Psoas muscle (tissue), 8 donors: Measurements from ENCODE around the gene FRYL. TPM values are rescaled to one million over a fixed set of nuclear protein-coding genes. Genes with fewer than 3 reads are reported as not detected.

Experiments used
- ATAC-seq, 4 donors: fragments of 200-7000 bp; cut with Tn5 transposase; one replicate each; pipeline ENCODE4 v1.9.1; 2020; ENCODE audit warnings: moderate library complexity in 3 of 4, mild to moderate bottlenecking in 2 of 4
- DNase-seq, 2 donors: peaks; one replicate each; pipeline ENCODE4 v3.0.0-alpha.2; 2020
- H3K27ac ChIP-seq: fragments of 200-600 bp; one replicate; pipeline ENCODE4 v1.8.0; 2022
- H3K27me3 ChIP-seq, 3 donors: fragments of 200-600 bp in 1 of 3; one replicate each; pipeline versions ENCODE4 v1.6.1 to v1.8.0; 2013 to 2022; ENCODE audit warnings: low read length in 2 of 3, mild to moderate bottlenecking in 2 of 3, moderate library complexity in 1 of 3; ENCODE audit not compliant: insufficient read depth in 3 of 3
- H3K36me3 ChIP-seq, 2 donors: fragments of 200-600 bp in 1 of 2; one replicate each; pipeline versions ENCODE4 v1.6.1 to v1.8.0; 2013 to 2022; ENCODE audit warnings: low read depth in 1 of 2, mild to moderate bottlenecking in 1 of 2, moderate library complexity in 1 of 2; ENCODE audit not compliant: insufficient read depth in 1 of 2
- H3K4me1 ChIP-seq: fragments of 200-600 bp; one replicate; pipeline ENCODE4 v1.8.0; 2022
- H3K4me3 ChIP-seq: fragments of 200-600 bp; one replicate; pipeline ENCODE4 v1.8.0; 2022; ENCODE audit warnings: mild to moderate bottlenecking
- H3K9me3 ChIP-seq: fragments of 200-600 bp; one replicate; pipeline ENCODE4 v1.8.0; 2022
- CTCF ChIP-seq: fragments of 200-600 bp; IDR thresholded peaks from one replicate; pipeline ENCODE4 v1.8.0; 2022; ENCODE audit warnings: antibody characterized with exemption
- WGBS, 3 donors: extraction: QIAGEN DNeasy Blood & Tissue Kit; methylation state at CpG; one replicate each; pipeline versions ENCODE4 v1.1.6 to v1.1.7; 2013; 5-methylcytosine and 5-hydroxymethylcytosine counted together
- intact Hi-C, 2 donors: fragments of 100-400 bp; cut with DNase I; formaldehyde crosslinking; loops; one replicate each; pipeline versions ENCODE4 v1.11.0 to v1.14.2; 2022
- polyA plus RNA-seq, 3 donors: library from polyadenylated mRNA; stranded (reverse); fragments of 200-250 nt; gene quantifications; one replicate each; pipeline ENCODE4 v1.2.3, GENCODE V29; 2013
- total RNA-seq, 4 donors: library from RNA; stranded (reverse); fragmentation: NEBNext Ultra II Directional in 2 of 4; extraction: Animal tissue kit (Norgen Biotek cat#: 25700) in 2 of 4; gene quantifications; one replicate each; pipeline versions ENCODE4 v1.2.1 to v1.2.4, GENCODE V29; 2021 to 2023
- donor health status: healthy with polysubstance abuse.
- donor health status: DM: no; HTN: no; CAD: no; lungs with moderate emphysema.
- donor health status: Bipolar disorder and iron deficiency.
- donor health status: healthy.
- donor health status: DM: yes; HTN: yes; CAD: no.
- donor health status: DM: no; HTN: no; CAD: no.
- donor health status: DM: no; HTN: no; CAD: no.
- donor health status: DM: yes; HTN: yes; CAD: no.

FRYL gene
- total and polyA plus RNA-seq, 7 donors, result 4.8 to 21.7 (median 15.0) TPM

GRCh38 chr4:48727666-48728459, 52.2 kb downstream of the FRYL start:
- intact Hi-C loops, result loop anchor here in 1 of 2 donors (10.0 kb wide), 1 partner anchor 47 kb away; no protein-coding TSS in a partner anchor
- ATAC-seq (no peak), DNase-seq (no peak)
- no peaks in the 10 kb centered on the region for H3K9me3 ChIP-seq
- TF ChIP-seq CTCF, result no peak
- H3K27ac ChIP-seq, result no peak overlapping the region
- H3K36me3 ChIP-seq, result no peaks in the 10 kb centered on the region
- H3K4me1 ChIP-seq, result peaks cover 30% of the 10 kb centered on the region
- 92 to 100% (median 97%) methylated on average over 2 of the region's 2 CpGs for WGBS, 3 donors
- no peaks in the 10 kb centered on the region for H3K27me3 ChIP-seq
- no peak overlapping the region for H3K4me3 ChIP-seq

DNA sequence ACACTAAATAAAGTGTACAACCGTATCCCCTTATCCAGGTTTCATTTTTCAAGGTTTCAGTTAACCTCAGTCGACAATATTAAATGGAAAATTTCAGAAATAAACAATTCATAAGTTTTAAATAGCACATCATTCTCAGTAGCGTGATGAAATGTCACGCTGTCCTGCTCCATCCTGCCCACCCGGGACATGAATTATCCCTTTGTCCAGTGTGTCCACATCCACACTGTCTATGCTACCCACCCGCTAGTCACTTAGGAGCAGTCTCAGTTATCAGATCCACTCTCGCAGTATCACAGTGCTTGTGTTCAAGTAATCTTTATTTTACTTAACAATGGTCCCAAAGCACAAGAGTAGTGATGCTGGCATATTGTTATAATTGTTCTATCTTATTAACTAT, 54.7 kb downstream of the FRYL start:
- no peak for TF ChIP-seq CTCF
- Histone ChIP-seq H3K9me3 (no peaks in the 10 kb centered on the region), H3K4me1 (peaks cover 30% of the 10 kb centered on the region), H3K27me3 (no peaks in the 10 kb centered on the region), H3K27ac (no peak overlapping the region), H3K36me3 (no peaks in the 10 kb centered on the region), H3K4me3 (no peak overlapping the region)
- 61 to 70% (median 64%) methylated on average over 7 of the region's 7 CpGs for WGBS, 3 donors
- no peak for ATAC-seq
- DNase-seq, result no peak
- intact Hi-C loops, result loop anchor here in 1 of 2 donors (10.0 kb wide), 1 partner anchor 49 kb away; no protein-coding TSS in a partner anchor

DNA sequence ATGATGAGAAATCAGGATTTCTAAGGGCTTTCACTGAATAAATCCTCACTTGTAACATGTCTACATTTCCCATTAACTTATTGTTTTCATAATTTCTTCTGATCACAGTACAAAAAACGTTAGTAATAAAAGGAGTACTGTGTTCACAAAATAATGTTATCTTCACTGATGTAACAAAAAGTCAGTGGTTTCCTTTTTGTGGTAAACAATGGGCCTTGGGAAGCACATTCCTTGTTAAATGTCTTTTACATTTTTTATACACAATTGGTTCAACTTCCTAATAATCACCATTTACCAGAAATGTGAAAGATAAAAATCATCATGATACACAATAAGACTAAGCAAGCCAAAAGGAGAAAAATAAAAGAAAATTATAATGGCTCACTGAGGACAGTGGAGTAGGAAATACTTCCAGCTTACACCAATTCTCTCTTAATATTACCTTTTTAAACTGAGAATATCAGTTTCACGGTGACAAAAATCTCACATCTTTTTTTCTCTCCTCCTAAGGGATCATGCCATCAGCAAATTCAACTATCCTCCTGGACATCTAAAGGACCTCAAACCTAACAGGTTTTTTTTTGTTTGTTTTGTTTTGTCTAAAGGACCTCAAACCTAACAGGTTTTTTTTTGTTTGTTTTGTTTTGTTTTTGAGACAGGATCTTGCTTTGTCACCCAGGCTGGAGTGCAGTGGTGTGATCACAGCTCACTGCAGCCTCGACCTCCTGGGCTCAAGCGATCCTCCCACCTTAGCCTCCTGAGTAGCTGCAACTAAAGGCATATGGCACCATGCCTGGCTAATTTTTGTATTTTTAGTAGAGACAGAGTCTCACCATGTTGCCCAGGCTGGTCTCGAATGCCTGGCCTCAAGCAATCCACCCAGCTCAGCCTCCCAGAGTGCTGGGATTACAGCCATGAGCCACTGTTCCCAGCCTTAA, 57.3 kb downstream of the FRYL start:
- WGBS, 3 donors, result 58 to 59% (median 59%) methylated on average over 5 of the region's 5 CpGs
- no peak overlapping the region for H3K4me3 ChIP-seq
- H3K4me1 ChIP-seq, result peaks cover 27% of the 10 kb centered on the region
- ATAC-seq (no peak), DNase-seq (no peak)
- no peak overlapping the region for H3K27ac ChIP-seq
- no peaks in the 10 kb centered on the region for H3K36me3 ChIP-seq
- H3K9me3 ChIP-seq, result no peaks in the 10 kb centered on the region
- intact Hi-C loops, result loop anchor here in 1 of 2 donors (10.0 kb wide), 1 partner anchor 52 kb away; no protein-coding TSS in a partner anchor
- TF ChIP-seq CTCF, result no peak
- H3K27me3 ChIP-seq, result no peaks in the 10 kb centered on the region

DNA sequence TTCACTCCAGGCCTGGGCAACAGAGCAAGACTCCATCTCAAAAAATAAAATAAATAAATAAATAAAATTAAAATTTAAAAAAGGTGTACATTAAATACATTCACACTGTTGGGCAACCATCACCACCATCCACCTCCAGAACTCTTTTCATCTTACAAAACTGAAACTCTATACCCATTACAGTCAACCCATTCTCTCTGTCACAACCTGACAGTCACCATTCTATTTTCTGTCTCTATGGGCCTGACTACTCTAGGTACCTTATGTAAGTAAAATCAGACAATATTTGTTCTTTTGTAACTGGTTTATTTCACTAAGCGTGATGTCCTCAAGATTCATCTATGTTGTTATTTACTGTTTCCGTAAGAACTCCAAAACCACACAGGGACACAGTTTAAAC, 59.6 kb downstream of the FRYL start:
- no peaks in the 10 kb centered on the region for H3K36me3 ChIP-seq
- H3K9me3 ChIP-seq, result no peaks in the 10 kb centered on the region
- H3K4me1 ChIP-seq, result peaks cover 7% of the 10 kb centered on the region
- no peaks in the 10 kb centered on the region for H3K27me3 ChIP-seq
- intact Hi-C loops, result loop anchor here in 1 of 2 donors (10.0 kb wide), 1 partner anchor 54 kb away; no protein-coding TSS in a partner anchor
- ATAC-seq, result no peak
- DNase-seq, result no peak
- no peak overlapping the region for H3K27ac ChIP-seq
- H3K4me3 ChIP-seq, result no peak overlapping the region
- 97 to 99% (median 99%) methylated on average over 2 of the region's 2 CpGs for WGBS, 3 donors
- TF ChIP-seq CTCF, result no peak
